ENCODE data around the gene PLD6. TPM values are rescaled to one million over a fixed set of nuclear protein-coding genes. Genes with fewer than 3 reads are reported as not detected.

Gene PLD6
- total RNA-seq, 1 donor from 2014 or later, result 2.3 TPM

GRCh38 chr17:17223736-17224135, 17.6 kb upstream of the PLD6 start:
- no peak overlapping the region for H3K27ac Mint-ChIP-seq
- peaks cover 38% of the 10 kb centered on the region for H3K36me3 Mint-ChIP-seq
- no peak for DNase-seq (ENCODE audit: low spot score in 2 of 2, unreplicated experiment in 2 of 2)
- TF ChIP-seq CTCF (IDR thresholded peaks at IDR 0.05; ENCODE audit: unreplicated experiment), result no peak
- no peaks in the 10 kb centered on the region for H3K9me3 Mint-ChIP-seq
- no peak overlapping the region for H3K4me3 Mint-ChIP-seq
- no peaks in the 10 kb centered on the region for H3K27me3 Mint-ChIP-seq (ENCODE audit: low read depth)
- H3K4me1 Mint-ChIP-seq, result no peaks in the 10 kb centered on the region

GRCh38 chr17:17221329-17221728, 15.2 kb upstream of the PLD6 start:
- no peak for TF ChIP-seq CTCF (IDR thresholded peaks at IDR 0.05; ENCODE audit: unreplicated experiment)
- no peaks in the 10 kb centered on the region for H3K9me3 Mint-ChIP-seq
- no peak for DNase-seq (ENCODE audit: low spot score in 2 of 2, unreplicated experiment in 2 of 2)
- H3K27me3 Mint-ChIP-seq (ENCODE audit: low read depth), result no peaks in the 10 kb centered on the region
- peaks cover 48% of the 10 kb centered on the region for H3K36me3 Mint-ChIP-seq
- no peaks in the 10 kb centered on the region for H3K4me1 Mint-ChIP-seq
- H3K27ac Mint-ChIP-seq, result no peak overlapping the region
- no peak overlapping the region for H3K4me3 Mint-ChIP-seq

- peaks cover 47% of the 10 kb centered on the region for H3K36me3 Mint-ChIP-seq
- no peak overlapping the region for H3K4me3 Mint-ChIP-seq
- no peaks in the 10 kb centered on the region for H3K4me1 Mint-ChIP-seq
- no peak for TF ChIP-seq CTCF (IDR thresholded peaks at IDR 0.05; ENCODE audit: unreplicated experiment)
- H3K9me3 Mint-ChIP-seq, result no peaks in the 10 kb centered on the region
- no peak for DNase-seq (ENCODE audit: low spot score in 2 of 2, unreplicated experiment in 2 of 2)
- H3K27me3 Mint-ChIP-seq (ENCODE audit: low read depth), result no peaks in the 10 kb centered on the region
- no peak overlapping the region for H3K27ac Mint-ChIP-seq
Measured at GRCh38 chr17:17220529-17220928, 14.4 kb upstream of the PLD6 start.

GRCh38 chr17:17217995-17218394, 11.9 kb upstream of the PLD6 start:
- TF ChIP-seq CTCF (IDR thresholded peaks at IDR 0.05; ENCODE audit: unreplicated experiment), result no peak
- Mint-ChIP-seq H3K27ac (no peak overlapping the region), H3K27me3 (ENCODE audit: low read depth) (no peaks in the 10 kb centered on the region), H3K36me3 (peaks cover 45% of the 10 kb centered on the region), H3K9me3 (no peaks in the 10 kb centered on the region), H3K4me3 (no peak overlapping the region), H3K4me1 (no peaks in the 10 kb centered on the region)
- DNase-seq (ENCODE audit: low spot score in 2 of 2, unreplicated experiment in 2 of 2), result no peak

- peaks cover 42% of the 10 kb centered on the region for H3K36me3 Mint-ChIP-seq
- H3K4me3 Mint-ChIP-seq, result no peak overlapping the region
- H3K27ac Mint-ChIP-seq, result no peak overlapping the region
- H3K9me3 Mint-ChIP-seq, result no peaks in the 10 kb centered on the region
- DNase-seq (ENCODE audit: low spot score in 2 of 2, unreplicated experiment in 2 of 2), result no peak
- H3K27me3 Mint-ChIP-seq (ENCODE audit: low read depth), result no peaks in the 10 kb centered on the region
- no peak for TF ChIP-seq CTCF (IDR thresholded peaks at IDR 0.05; ENCODE audit: unreplicated experiment)
- no peaks in the 10 kb centered on the region for H3K4me1 Mint-ChIP-seq
Measured at GRCh38 chr17:17216776-17217175, 10.6 kb upstream of the PLD6 start.

GRCh38 chr17:17216236-17216635, 10.1 kb upstream of the PLD6 start:
- Mint-ChIP-seq H3K27me3 (ENCODE audit: low read depth) (no peaks in the 10 kb centered on the region), H3K9me3 (no peaks in the 10 kb centered on the region), H3K4me1 (no peaks in the 10 kb centered on the region), H3K4me3 (no peak overlapping the region), H3K27ac (no peak overlapping the region), H3K36me3 (peaks cover 40% of the 10 kb centered on the region)
- TF ChIP-seq CTCF (IDR thresholded peaks at IDR 0.05; ENCODE audit: unreplicated experiment), result no peak
- DNase-seq (ENCODE audit: low spot score in 2 of 2, unreplicated experiment in 2 of 2), result no peak

Data from mesothelial cell of epicardium (in vitro differentiated cells).